Erythroblast (primary cell): Measurements from ENCODE around the gene SLC25A20.

Source experiments
- GATA1 ChIP-seq: IDR thresholded peaks from 2 replicates; pipeline ENCODE4 v1.6.1; 2011; ENCODE audit warnings: low read depth, mild to moderate bottlenecking, control low read depth, low read length, moderate library complexity
- POLR2A ChIP-seq: IDR thresholded peaks from 2 replicates; pipeline ENCODE4 v1.6.1; 2011; ENCODE audit warnings: mild to moderate bottlenecking, low read length

DNA sequence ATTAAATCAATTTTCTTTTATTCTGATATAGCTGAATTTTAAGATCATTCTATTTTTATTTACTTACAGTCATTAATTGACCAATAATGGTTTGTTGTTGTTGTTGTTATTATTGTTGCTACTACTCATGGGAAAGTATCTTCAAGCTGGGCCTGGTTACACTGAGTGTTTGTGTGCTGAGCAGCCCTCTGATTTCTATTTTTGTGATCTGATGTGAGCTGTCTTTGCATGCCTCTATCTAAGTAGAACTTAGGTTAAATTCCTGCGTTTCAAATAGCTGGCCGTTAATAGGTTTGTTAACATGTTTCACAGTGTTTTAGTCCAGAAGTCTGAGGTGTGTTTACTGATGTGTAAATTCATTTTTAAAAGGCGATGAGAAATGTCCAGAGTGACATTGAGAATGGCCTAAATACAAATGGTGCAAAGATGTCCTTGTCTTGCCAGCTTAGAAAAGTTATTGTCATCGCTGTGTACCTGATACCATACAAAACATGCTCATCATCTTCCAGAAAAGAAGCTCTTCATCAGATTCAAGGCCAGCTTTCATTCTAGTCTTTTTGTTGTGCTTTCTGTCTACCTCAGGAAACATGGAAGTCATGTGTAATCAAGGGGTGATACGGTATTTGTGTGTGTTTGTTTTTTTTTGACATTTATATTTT, 35.8 kb upstream of the SLC25A20 start:
- no peak for TF ChIP-seq POLR2A
- no peak for TF ChIP-seq GATA1
